Measurements from ENCODE around the gene CAD. TPM values are rescaled to one million over a fixed set of nuclear protein-coding genes. Genes with fewer than 3 reads are reported as not detected.

The CAD gene
- 37.8 and 41.5 TPM in 2 replicates for total RNA-seq

DNA sequence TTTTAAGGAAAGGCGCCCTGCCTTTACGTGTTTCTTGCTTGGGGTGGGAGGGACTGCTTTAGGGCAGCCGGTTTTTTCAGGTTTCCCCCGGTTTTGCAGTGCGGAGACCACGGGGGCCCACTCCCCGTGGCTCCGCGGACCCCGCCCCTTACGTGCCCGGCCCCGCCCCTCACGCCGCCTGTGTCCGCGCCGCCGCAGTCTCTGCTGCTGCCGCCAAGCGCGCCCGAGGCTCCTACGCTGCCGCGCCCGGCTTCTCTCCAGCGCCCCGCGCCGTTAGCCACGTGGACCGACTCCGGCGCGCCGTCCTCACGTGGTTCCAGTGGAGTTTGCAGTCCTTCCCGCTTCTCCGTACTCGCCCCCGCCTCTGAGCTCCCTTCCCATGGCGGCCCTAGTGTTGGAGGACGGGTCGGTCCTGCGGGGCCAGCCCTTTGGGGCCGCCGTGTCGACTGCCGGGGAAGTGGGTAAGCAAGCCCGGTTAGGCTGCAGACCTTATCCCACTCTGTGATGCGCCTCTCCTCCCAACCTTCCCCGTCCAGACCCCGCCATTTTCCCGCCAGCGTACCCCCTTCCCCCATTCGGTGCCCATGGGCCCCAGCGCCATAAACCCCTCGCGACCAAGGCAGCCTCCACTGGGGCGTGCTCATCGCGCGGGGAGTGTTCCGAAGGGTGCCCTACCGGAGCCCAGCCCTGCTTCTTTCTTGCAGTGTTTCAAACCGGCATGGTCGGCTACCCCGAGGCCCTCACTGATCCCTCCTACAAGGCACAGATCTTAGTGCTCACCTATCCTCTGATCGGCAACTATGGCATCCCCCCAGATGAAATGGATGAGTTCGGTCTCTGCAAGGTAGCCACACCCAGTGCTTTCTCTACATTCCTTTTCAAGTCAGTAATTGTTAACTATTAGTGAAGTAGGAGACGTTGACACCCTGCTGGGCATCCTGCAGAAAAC is at the start of gene CAD:
Gene CAD (plus strand): TSS at position 197 of the 949 bp plus-strand sequence. CDS start 183 bp downstream, at position 380.

DNA sequence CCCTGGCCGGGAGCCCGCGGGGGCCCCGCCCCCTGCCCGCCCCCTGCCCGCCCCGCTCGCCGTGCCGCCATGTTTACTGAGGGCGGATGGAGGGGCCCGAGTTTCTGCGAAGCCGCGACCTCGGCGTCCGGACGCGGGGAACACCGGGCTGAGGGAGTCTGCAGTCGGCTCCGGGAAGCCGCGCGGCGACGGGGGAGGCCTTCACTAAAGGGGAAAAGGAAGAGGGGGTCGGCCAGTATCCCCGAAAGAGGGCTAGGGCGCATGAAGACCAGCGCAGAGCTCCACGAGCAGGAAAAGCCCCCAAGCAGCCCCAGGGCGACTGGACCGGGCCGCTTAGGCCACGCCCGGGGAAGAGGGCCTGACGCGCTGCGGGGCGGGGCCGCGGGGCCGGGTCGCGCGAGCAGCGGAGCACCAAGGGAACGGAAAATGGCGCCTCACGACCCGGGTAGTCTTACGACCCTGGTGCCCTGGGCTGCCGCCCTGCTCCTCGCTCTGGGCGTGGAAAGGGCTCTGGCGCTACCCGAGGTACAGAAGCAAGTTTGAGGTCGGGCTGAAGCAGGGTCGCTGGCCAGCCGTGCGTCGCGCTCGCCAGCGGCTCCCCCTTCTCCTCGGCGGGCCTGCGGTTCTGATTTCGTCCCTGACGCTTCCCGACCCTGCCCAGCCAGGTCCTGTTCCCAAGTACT is 5.1 kb upstream of the CAD start, which contains the start of the genes ATRAID and SLC5A6:
Gene ATRAID (plus strand): TSS at position 99 of the 683 bp plus-strand sequence. CDS start 328 bp downstream, at position 427.
Gene SLC5A6 (minus strand): TSS at position 326 of the 683 bp plus-strand sequence. CDS start 4,618 bp downstream, outside the sequence.

GRCh38 chr2:27262379-27263286 is 45.5 kb downstream of the CAD start, which contains the start of gene SLC30A3:
Gene SLC30A3, minus strand, starts transcription at chr2:27263047. Its CDS starts 141 bp downstream, at chr2:27262906.

DNA sequence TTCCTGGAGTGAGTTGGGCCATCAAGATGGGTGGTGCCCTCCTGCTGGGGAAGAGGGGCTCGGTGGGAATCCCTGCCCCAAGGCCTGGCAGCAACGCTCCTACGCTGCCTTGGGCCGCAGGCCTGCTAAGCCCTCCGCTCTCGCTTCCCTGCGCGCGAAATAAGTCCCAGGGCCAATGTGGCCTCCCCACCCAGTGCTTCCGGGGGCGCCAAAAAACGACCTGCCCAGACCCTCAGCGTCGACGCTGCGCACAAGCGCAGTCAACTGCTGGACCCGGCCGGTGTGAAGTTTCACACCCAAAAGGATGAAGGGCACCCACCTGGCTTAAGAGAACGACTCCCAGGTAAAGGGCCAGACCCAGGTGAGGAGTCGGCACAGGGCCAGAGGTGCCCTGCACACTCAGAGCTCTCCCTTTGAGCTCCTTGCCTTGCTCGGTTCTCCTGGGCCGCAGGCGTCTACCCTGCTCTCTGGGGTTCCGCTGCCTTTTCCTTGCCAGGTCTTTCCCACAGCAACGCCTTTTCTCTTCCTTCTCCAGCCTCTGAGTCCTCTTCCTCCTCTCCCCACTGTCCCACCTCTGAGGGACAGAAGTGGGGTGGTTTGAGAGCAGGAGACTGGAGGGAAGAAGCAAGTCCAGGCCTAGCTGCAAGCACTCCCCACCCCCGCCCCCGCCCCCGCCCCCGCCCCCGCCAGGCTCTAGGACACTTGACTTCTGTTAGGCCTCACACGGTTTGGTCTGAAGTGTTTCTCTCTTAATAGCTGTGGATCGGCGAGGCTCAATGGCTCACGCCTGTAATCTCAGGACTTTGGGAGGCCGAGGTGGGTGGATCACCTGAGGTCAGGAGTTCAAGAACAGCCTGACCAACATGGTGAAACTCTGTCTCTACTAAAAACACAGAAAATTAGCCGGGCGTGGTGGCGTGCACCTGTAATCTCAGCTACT is 58.3 kb downstream of the CAD start, which contains the start of gene DNAJC5G:
Gene DNAJC5G (plus strand): TSS at position 223 of the 940 bp plus-strand sequence. CDS start 1,296 bp downstream, outside the sequence.

GRCh38 chr2:27281855-27282559 is 64.8 kb downstream of the CAD start, which contains the start of gene TRIM54:
Gene TRIM54, plus strand, starts transcription at chr2:27282429. Its CDS starts 303 bp downstream, at chr2:27282732.

Other genes starting within 250 kb of the CAD start
- 5.8 and 8.1 TPM in 2 replicates for gene MAPRE3, start 246.7 kb upstream of the CAD start, total RNA-seq
- gene TMEM214, start 184.4 kb upstream of the CAD start, total RNA-seq, result 33.7 and 38.5 TPM in 2 replicates
- gene AGBL5, start 165.7 kb upstream of the CAD start, total RNA-seq, result 24.6 and 33.2 TPM in 2 replicates
- gene OST4, start 145.7 kb upstream of the CAD start, total RNA-seq, result 409 and 544 TPM in 2 replicates
- 305 and 366 TPM in 2 replicates for gene EMILIN1, start 138.8 kb upstream of the CAD start, total RNA-seq
- 0.50 and 1.3 TPM in 2 replicates for gene KHK, start 130.6 kb upstream of the CAD start, total RNA-seq
- 3.6 and 6.1 TPM in 2 replicates for gene CGREF1, start 98.2 kb upstream of the CAD start, total RNA-seq
- gene ABHD1, start 93.6 kb upstream of the CAD start, total RNA-seq, result under 0.01 and 0.15 TPM in 2 replicates
- 33.7 and 40.2 TPM in 2 replicates for gene PREB, start 82.7 kb upstream of the CAD start, total RNA-seq
- not detected in 2 replicates for gene PRR30, start 78.0 kb upstream of the CAD start, total RNA-seq
- not detected in 2 replicates for gene TCF23, start 68.4 kb upstream of the CAD start, total RNA-seq
- gene ATRAID, start 5.3 kb upstream of the CAD start, total RNA-seq, result 197 and 218 TPM in 2 replicates
- gene SLC5A6, start 5.1 kb upstream of the CAD start, total RNA-seq, result 13.7 and 15.1 TPM in 2 replicates
- gene SLC30A3, start 45.7 kb downstream of the CAD start, total RNA-seq, result 0.15 and 0.50 TPM in 2 replicates
- gene DNAJC5G, start 58.1 kb downstream of the CAD start, total RNA-seq, result not detected in 2 replicates
- gene TRIM54, start 65.1 kb downstream of the CAD start, total RNA-seq, result under 0.01 TPM in 1 of 2 replicates, not detected in the other
- 1.5 and 1.8 TPM in 2 replicates for gene UCN, start 91.1 kb downstream of the CAD start, total RNA-seq
- 111 and 117 TPM in 2 replicates for gene MPV17, start 105.7 kb downstream of the CAD start, total RNA-seq
- gene GTF3C2, start 139.4 kb downstream of the CAD start, total RNA-seq, result 33.4 and 34.6 TPM in 2 replicates
- 30.4 and 31.1 TPM in 2 replicates for gene EIF2B4, start 153.0 kb downstream of the CAD start, total RNA-seq
- gene SNX17, start 153.2 kb downstream of the CAD start, total RNA-seq, result 164 and 222 TPM in 2 replicates
- 9.3 and 10.1 TPM in 2 replicates for gene ZNF513, start 163.4 kb downstream of the CAD start, total RNA-seq
- gene PPM1G, start 192.2 kb downstream of the CAD start, total RNA-seq, result 52.3 and 72.1 TPM in 2 replicates
- gene NRBP1, start 211.3 kb downstream of the CAD start, total RNA-seq, result 98.9 and 122 TPM in 2 replicates
- not detected in 2 replicates for gene KRTCAP3, start 225.0 kb downstream of the CAD start, total RNA-seq